HG02642 (cell line): ENCODE measurements around the gene GPR62.

Source experiments
- ATAC-seq: cut with Tn5 transposase; IDR thresholded peaks from one replicate; pipeline ENCODE4 v1.9.1; 2021; ENCODE audit warnings: mild to moderate bottlenecking; ENCODE audit not compliant: unreplicated experiment, poor library complexity

GPR62 gene

DNA sequence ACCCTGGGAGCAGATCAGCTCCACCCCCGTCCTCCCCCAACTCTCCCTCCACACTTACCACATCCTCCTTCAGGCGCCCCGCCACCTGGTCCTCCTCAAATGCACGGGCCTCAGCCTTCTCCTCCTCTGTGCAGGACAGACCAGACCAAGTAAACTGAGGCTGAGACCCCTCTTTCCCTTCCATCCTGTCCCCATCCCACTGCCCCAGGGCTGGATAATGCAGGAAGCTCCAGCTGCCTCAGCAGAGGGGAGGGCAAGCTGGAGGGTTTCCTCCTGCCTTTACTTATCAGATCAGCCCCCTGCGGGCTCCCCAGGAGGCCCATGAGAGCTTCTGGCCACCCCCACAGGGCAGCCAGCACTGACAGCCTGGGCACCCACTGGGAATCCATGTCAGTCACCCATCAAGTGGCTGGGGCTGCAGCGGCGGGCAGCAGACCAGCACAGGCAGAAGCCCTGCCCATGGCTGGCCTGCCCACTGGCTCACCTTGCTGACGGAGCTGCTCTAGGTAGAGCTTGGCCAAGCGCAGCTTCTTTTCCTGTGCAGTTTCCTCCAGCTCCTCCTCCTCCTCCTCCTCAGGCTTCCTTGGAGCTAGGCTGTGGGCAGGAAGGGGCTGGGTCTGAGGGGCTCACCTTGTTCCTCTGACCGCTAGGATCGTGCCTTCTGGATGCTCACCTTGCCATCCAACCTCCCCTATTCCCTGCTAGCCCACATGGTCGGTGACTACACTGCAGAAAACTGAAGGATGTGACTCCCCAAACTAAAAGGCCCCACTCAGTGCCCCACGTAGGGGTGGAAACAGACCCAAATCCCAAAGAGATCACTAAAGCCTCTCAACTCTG, 17.4 kb upstream of the GPR62 start:
- ATAC-seq: no peak

DNA sequence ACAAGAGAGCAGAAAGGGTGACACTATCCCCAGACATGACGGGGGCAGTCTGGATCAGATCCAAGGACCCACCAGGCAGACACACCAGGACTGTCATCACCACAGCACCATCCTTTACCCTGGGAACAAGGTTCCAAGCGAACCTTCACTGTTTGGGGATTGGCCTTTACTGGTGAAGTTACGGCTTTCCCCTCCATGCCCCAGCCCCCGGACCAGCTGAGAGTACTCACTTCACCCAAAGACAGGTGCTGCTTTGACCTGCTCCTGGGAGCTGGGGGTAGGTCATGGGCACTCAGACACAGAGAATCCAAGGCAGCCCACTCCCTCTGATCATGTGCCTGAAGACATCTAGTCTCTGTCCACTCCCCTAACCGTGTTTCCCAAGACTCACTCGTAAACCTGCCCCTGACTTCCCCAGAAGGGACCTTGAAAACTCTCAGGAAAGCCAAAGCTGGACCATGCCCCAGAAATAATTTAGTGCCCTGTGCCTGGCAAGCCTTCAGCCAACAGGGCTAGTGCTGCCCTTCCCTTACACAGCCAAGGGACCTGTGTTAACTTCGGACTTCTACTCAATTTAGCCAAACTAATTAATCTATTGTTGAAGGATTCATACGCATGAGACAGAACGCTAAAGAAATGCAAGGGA, 16.3 kb upstream of the GPR62 start:
- ATAC-seq: no peak

DNA sequence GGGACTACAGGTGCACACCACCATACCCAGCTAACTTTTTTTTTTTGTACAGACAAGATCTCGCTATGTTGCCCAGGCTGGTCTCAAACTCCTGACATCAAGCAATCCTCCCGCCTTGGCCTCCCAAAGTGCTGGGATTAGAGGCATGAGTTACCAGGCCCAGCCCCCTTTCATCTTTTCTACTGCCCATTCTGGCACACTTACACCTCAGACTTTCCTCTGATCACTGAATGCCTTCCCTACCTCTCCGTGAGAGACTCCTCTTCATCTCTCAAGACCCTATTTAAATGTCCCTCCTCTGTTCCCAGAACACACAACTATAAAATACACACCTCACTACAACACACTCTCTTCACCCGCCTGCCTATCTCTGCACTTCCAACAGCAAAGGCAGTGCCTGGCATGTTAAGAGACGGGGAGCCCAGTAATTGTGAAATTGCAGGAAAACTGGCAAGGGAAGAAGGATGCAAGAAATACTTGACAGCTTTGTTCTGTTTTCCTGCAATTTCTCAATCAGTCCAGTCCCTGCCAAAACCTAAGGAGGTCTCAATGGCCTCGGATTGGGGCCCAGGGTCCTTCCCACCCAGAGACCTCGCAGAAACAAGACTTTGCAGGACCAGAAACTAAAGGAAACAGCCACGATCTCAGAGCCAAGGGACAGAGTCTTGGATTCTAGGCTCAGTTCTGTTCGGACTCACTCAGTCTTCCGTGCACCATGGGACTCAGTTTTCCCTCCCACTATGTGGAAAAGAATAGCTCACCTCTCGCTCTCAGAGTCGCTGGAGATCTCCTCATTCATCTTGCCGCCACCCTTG, 14.3 kb upstream of the GPR62 start:
- no peak for ATAC-seq

DNA sequence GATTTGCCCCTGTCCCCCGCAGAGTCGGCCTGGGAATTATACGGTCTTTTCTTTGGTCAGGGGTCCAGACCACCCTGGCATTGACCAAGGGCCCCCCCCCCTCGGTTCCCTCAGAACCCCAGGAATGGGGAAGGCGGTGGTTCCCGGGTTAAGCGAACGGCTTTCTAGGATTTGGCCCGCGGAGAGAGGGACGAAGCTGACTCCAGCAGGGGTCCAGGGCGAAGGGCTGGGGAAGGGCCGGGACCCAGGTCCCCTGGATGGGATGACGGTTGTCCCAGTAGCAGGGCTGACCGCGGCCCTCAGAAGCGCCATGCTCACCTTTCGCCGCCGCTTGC, 13.8 kb upstream of the GPR62 start:
- no peak for ATAC-seq

DNA sequence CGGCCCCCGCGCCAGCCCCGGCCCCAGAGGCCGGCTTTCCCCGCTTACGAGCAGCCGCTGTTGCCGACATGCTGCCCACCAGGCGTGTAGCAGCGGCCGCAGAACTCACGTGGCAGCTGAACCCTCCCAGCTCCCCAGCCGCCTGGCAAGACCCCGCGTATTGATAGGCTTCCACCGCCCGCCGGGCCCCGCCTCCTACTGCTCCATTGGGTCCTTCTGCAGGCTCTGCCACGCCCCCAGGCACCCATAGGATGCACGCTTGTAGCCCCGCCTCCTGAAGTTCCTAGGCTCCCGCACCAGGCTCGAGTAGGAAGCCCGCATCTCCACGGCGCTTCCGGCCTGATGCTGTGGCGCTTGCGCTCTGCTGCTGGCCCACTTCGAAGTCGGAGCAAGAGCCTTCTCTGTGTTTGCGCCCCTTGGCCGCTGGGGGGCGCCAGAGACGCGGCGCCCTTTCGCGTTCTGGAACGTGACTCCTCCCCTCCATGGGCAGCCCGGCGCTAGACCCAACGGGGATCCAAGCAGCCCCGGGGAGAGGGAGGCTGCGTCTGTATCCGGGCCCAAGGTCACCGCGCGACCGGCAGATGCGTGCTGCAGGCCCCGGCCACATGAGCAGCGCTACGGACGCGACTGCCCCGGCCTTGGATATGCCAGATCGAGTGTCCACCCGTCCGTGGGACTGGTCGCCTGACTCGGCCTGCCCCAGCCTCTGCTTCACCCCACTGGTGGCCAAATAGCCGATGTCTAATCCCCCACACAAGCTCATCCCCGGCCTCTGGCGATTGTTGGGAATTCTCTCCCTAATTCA, 13.2 kb upstream of the GPR62 start, which contains the start of the genes PARP3 and RRP9:
PARP3 (plus strand) TSS at position 566 of the 805 bp plus-strand sequence. CDS start 993 bp downstream, outside the sequence.
RRP9 (minus strand) TSS at position 107 of the 805 bp plus-strand sequence; CDS start at position 70, 37 bp downstream.
- ATAC-seq: peak; percentile 93

DNA sequence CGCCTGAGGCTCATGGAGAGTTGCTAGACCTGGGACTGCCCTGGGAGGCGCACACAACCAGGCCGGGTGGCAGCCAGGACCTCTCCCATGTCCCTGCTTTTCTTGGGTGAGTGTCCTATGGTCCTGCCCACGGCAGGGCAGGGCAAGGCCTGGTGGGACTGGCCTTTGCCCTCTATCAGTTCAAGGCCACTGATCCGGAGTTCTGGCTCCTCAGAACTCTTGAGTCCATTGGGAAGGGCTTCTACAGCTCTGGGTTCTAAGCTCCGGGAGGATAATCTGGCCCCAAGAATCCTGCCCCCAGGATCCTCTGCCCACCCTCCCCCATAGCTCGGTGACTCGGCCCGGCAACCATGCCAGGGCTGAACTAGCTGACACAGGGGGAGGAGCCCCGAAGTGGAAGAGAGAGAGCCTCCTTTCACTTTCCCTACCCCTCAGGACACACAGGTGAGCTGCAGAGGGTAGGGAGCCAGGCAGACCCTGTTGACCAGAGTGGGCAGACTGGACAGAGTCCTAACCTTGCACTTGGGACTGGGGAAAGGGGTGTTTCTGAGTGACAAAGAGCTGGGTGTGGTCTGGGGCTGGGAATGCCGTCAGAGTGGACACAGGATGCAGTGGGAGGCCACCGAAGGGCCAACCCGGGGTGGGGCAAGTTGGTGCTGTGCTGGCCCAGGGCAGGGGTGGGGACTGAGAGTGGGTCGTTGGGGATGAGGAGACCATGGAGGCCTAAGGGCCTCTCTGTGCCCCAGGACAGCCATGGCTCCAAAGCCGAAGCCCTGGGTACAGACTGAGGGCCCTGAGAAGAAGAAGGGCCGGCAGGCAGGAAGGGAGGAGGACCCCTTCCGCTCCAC, 12.4 kb upstream of the GPR62 start:
- ATAC-seq: peak; percentile 23

DNA sequence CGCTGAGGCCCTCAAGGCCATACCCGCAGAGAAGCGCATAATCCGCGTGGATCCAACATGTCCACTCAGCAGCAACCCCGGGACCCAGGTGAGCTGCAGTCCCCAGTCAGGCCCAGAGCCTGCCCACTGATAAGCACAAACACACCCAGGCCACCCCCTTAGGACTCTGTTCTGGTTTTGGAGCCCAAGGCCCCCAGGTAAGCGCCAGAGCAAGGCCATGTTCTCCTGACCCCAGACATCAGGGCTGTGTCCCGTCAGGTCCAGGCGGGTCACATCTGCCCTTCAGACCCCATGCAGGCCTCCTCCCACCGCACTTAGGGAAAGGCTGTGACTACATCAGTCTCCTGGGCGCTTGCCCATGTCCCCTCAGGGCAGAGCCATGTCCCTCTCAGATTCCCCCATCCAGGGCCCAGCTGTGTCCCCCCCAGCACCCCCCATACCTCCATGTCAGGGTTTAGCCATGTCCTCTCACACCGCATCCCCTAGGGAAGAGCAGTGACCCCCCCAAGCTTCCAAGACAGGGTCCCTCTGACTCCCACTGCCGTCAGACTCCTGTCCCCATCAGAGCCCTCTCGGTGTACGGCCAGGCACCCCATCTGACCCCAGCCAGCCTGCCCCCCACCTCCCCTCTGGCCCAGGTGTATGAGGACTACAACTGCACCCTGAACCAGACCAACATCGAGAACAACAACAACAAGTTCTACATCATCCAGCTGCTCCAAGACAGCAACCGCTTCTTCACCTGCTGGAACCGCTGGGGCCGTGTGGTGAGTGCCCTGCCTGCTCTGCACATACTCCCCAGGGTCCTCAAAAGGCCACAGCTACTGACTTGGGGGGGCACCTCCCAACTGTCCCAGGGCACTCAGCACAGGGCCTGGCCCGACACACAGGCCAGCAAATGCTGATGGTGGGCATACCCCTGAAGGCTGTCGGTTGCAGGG, 11.5 kb upstream of the GPR62 start:
- no peak for ATAC-seq

DNA sequence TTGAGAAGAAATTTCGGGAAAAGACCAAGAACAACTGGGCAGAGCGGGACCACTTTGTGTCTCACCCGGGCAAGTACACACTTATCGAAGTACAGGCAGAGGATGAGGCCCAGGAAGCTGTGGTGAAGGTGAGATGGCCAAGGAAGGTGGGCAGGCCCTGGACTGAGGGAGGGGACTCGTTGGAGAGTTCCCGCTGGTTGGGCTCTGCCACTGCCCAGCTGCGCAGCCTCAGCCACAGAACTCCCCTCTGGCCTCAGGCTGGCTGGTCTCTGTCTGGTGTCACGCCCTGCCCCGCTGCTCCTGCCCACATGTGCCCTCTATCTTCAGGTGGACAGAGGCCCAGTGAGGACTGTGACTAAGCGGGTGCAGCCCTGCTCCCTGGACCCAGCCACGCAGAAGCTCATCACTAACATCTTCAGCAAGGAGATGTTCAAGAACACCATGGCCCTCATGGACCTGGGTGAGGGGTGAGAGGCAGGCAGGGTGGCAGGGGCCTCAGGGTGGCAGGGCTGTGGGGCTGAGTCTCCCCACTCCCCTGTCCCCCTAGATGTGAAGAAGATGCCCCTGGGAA, 10.6 kb upstream of the GPR62 start:
- no peak for ATAC-seq

DNA sequence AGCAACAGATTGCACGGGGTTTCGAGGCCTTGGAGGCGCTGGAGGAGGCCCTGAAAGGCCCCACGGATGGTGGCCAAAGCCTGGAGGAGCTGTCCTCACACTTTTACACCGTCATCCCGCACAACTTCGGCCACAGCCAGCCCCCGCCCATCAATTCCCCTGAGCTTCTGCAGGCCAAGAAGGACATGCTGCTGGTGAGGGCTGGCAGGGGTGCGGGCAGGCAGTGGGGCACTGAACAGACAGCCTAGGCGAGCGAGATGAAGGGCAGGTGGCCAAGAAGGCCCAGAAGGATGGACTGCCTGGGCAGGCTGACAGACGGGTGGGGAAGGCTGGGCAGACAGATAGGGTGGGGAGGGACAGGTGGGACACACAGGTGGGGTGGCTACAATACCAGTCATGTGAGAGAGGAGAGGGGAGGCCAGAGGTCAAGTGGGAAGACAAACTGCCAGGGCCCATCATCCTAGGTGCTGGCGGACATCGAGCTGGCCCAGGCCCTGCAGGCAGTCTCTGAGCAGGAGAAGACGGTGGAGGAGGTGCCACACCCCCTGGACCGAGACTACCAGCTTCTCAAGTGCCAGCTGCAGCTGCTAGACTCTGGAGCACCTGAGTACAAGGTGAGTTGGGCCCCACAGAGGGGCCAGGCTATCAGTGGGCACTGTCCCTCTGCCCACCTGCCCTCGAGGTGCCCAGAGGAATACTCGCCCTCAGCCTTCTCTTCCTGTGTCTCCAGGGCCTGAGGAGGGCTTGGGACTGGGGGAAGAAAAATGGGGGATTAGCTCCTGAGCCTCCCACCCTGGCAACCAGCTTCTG, 9.9 kb upstream of the GPR62 start:
- ATAC-seq: no peak

DNA sequence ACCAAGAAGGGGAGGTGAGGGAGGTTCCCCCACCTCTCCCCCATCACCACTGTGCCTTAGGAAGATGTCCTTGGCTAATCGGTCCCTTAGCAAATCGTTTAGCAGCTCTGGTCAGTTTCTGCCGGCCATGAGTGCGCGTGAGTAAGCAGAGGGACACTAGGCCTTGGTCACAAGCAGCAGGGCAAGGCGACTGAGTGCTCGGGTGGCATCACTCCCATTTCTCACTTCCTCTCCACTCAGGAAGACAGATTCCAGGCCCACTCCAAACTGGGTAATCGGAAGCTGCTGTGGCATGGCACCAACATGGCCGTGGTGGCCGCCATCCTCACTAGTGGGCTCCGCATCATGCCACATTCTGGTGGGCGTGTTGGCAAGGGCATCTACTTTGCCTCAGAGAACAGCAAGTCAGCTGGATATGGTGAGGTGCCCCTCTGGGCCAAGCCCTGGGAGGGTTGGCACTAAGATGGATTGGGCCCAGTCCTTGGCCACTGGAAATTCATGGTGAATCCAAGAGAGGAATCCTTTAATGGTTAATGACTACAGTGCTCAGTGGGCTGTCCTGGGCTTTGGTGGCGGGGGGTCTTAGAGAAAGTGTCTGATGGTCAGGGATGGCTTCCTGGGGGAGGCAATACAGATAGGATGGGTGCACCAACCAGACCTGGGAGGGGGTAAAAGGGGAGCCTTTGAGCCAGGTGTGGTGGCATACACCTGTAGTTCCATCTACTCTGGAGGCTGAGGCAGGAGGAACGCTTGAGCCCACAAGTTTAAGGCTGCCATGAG, 9.1 kb upstream of the GPR62 start:
- ATAC-seq: no peak

DNA sequence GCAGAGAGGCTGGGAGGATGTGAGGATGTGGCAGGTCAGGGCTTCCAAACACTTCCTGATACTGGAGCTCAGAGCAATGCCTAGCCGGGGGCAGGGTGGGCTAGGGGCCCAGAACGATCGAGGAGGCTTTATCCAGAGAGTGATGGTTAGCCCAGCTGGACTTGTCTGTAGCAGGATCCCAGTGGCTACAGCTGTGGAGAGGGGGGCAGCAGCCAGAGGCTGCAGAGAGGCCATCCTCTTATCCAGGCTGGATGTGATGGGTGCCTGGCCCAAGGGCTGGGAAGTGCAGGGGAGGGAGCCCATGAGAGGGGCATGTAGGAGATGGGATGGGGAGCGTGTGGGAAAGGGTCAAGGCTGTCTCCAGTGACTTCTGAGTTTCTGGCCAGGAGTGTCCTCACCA, 8.4 kb upstream of the GPR62 start:
- no peak for ATAC-seq

DNA sequence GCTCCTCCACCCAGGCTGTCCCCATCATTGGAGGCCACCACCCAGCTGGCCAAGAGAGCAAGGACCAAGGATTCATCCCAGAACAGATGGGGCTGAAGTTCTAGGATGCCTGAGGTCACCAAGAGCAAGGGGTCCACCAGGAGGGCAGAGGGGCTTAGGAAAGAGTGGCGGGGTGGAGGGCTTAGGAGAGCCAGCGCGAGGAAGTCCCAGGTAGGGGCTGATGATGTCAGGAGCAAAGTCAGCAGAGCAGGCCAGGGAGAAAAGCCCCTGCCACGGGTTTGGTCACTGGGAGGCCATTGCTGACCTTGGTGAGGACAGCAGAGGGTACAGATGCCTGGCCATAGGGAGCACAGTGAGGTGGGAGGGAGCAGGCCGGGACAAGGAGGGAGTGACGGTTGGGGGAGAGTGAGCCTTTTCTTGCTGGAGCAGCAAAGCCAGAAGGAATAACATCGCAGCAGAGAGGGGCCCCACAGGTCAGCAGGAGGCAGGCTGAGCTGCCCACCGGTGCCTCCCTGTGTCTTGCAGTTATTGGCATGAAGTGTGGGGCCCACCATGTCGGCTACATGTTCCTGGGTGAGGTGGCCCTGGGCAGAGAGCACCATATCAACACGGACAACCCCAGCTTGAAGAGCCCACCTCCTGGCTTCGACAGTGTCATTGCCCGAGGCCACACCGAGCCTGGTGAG, 7.8 kb upstream of the GPR62 start:
- ATAC-seq: no peak

DNA sequence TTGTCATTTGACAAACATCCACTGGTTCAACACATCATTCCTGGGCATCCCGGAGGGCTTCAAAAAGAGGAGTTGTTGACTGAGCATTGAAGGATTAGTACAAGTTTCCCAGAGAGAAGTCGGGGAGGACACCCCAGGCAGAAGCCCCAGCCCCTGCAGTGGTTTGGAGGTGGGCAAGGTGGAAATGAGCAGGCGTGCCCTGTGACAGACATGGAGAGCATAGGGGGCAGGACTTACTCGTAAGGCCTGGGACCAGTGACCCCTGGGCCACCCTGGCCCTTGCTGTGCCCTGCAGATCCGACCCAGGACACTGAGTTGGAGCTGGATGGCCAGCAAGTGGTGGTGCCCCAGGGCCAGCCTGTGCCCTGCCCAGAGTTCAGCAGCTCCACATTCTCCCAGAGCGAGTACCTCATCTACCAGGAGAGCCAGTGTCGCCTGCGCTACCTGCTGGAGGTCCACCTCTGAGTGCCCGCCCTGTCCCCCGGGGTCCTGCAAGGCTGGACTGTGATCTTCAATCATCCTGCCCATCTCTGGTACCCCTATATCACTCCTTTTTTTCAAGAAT, 7.1 kb upstream of the GPR62 start:
- no peak for ATAC-seq

DNA sequence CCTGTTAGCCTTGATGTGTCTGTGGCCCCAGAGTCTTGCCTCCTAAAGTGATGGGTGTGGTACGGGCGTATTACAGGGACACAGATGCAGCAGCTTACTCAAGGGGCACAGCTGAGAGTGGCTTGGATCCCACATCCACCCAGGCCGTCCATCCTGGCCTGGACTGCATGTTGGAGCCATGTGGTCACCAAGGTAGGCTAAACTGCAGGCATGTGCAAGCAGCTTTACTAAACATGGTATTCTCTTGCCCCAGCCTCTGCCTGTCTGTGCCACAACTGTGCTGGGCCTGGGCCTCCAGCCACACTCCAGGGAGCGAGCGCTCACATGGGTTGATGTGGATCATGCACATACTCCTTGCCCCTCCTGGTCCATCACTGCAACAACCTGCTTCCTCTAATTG, 6.1 kb upstream of the GPR62 start:
- ATAC-seq: no peak

DNA sequence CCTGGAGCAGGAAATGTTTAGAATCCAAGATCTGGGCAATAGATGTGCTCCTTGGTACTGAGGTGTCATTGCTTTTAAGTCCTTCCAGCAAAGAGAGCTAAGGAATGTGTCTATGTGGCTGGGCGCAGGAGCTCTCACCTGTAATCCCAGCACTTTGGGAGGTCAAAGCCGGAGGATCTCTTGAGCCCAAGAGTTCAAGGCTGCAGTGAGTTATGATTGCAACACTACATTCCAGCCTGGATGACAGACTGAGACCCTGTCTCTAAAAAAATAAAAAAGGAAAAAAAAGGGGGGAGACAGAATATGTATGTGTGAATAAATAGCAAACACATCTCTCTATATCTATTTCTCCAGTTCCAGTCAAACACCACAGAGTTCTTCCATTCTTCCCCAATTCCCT, 4.3 kb upstream of the GPR62 start:
- ATAC-seq: no peak
